ENCODE data around the gene SERGEF. TPM values are rescaled to one million over a fixed set of nuclear protein-coding genes. Genes with fewer than 3 reads are reported as not detected.

Gene SERGEF
- polyA plus RNA-seq, 1 donor from 2014 or later, result 68.0 TPM

DNA sequence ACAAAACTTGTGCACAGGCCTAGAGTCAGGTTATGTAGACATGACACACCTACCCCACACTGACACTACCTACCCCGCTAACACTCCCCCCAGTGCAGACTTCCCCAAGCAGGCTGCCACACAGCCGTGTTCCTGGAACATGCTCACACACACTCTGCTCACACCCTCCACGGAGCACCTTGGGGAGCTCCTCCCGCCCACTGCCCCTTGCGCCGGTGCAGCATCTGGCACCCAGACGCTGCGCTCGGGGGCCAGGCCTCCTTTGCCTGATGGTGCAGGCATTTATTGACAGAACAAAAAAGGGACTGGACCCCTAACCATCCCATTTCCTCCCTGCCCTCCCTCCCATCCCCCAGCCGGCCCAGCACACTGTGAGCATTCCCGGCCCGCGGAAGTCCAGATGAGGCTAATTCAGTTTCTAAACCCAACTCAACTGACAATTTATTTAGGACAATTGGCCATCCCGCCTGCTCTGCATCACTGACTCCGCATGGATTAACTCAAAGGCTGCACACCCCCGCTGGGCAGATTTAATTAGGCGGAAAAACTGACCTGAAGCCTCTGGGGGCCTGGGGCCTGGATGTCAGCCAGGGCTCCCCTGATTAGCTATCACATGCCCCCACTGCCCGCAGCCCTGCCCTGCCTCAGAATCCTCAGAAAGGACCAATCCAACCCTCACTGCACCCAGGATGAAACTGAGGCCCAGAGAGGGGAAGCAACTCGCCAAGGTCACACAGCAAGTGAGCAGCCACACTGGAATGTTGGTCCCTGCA lies 248.2 kb downstream of the SERGEF start:
- peaks cover 0 to 2% (median 0%) of the 10 kb centered on the region in 3 donors for H3K4me1 Mint-ChIP-seq
- H3K9me3 Mint-ChIP-seq, result no peaks in the 10 kb centered on the region
- H3K36me3 Mint-ChIP-seq, result no peaks in the 10 kb centered on the region
- no peak overlapping the region for H3K4me3 Mint-ChIP-seq
- H3K27ac Mint-ChIP-seq, result no peak overlapping the region
- H3K27me3 Mint-ChIP-seq, result peaks cover 2% of the 10 kb centered on the region

DNA sequence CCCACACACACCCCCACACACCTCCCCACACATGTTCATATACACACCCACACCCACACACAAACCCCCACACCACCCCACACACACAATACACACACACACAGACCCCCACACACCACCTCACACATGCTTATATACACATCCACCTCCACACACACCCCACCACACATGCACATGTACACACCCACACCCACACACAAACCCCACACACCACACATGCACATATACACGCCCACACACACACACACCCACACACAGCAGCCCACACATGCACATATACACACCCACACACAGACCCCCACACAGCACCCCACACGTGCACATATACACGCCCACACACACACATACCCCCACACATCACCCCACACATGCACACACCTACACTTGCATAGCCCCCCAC lies 249.1 kb downstream of the SERGEF start:
- H3K36me3 Mint-ChIP-seq, result no peaks in the 10 kb centered on the region
- H3K4me3 Mint-ChIP-seq, result no peak overlapping the region
- H3K9me3 Mint-ChIP-seq, result no peaks in the 10 kb centered on the region
- H3K27me3 Mint-ChIP-seq, result peaks cover 2% of the 10 kb centered on the region
- H3K4me1 Mint-ChIP-seq, result peaks cover 0 to 2% (median 0%) of the 10 kb centered on the region in 3 donors
- no peak overlapping the region for H3K27ac Mint-ChIP-seq

DNA sequence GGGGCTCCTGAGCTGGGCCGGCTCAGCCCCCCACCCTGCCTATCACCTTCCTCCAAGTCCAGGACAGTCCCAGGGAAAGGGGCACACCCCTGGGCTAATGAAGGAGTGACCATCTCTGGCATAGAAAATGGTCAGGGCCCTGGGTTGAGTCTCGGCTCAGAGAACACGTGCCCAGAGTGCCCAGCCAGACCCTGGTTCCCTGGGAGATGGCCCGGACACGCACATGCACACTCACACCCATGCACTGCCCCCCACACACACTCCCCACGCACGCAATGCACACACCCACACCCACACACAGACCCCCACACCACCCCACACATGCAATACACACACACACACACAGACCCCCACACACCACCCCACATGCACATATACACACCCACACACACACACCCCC lies 249.6 kb downstream of the SERGEF start:
- H3K4me3 Mint-ChIP-seq, result no peak overlapping the region
- no peaks in the 10 kb centered on the region for H3K36me3 Mint-ChIP-seq
- peaks cover 0 to 4% (median under 1%) of the 10 kb centered on the region in 3 donors for H3K9me3 Mint-ChIP-seq
- H3K27ac Mint-ChIP-seq, result no peak overlapping the region
- peaks cover 0 to 2% (median 0%) of the 10 kb centered on the region in 3 donors for H3K4me1 Mint-ChIP-seq
- peaks cover 2% of the 10 kb centered on the region for H3K27me3 Mint-ChIP-seq

DNA sequence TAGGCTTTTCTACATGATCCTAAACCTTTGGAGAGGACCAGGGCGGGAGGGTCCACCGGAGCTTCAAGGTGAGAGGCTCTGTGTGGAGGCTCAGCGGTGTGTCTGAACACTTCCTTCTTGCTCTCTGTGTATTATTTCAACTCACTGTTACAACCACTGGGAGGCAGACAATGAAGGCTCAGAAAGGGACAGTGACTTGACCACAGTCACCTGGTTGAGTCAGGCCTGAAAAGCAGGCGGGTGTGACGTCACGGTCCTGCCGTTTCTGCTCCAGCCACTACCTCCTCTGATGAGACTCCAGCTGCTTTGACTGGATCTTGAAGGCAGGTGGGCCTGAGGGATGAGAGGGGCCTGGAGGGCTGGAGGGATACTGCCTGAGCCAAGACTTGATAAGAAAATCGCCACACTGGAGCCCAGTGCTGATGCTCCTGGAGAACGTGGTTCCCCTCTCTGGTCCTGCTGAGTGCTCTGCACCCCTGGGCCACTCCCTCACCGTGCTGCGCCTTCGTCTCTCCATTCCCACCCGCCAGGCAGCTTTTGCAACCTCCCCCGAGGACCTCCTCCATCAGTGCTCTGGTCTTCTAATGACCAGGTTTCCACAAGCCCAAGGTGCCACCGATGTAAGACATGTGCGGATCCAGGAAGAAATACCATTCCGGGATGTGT lies 250.4 kb downstream of the SERGEF start:
- no peaks in the 10 kb centered on the region for H3K4me1 Mint-ChIP-seq
- H3K9me3 Mint-ChIP-seq, result peaks cover 0 to 4% (median 2%) of the 10 kb centered on the region in 3 donors
- H3K27ac Mint-ChIP-seq, result no peak overlapping the region
- no peak overlapping the region for H3K4me3 Mint-ChIP-seq
- peaks cover 2% of the 10 kb centered on the region for H3K27me3 Mint-ChIP-seq
- no peaks in the 10 kb centered on the region for H3K36me3 Mint-ChIP-seq

DNA sequence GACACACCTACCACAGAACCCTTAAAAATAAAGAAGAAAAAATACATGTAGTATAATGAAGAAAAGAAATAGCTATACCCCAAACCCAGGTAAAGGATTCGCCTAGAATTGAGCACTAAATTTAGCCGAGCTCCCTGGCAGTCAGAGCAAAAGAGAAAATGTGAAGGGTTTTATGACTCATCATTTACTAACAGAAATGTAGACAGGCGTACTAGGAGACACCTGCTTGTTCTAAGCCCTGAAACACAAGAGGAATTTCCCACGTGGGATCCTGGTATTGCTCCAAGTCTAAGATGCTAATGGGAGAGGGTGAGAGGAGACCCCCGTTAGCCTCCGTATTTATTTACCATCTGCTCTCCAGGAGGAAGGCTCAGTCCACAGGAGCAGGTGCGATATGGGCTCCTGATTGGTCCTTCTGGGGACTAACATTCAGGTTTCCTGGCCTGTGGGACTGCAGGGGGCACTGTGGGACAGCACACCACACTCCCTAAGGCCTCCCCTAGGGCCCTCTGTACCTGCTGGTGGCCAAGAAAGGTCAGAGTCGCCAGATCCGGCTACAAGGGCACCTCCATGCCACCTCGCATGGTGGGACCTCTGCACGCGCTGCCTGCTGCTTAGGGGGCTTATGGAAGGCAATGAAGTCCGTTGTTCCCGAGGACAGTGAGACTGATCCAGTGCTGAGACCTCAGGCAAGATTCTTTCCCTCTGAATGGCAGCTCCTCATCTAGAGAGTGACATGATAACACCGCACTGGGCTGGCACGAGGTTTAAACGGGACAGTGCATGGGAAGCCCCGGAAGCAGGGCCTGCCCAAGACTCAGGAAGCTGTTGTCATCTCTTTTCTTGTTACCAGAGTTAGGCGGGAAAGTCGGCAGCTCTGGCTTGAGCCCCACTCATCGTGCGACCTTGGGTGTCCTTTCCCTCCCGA lies 252.5 kb downstream of the SERGEF start:
- peaks cover 2% of the 10 kb centered on the region for H3K27me3 Mint-ChIP-seq
- no peak overlapping the region for H3K4me3 Mint-ChIP-seq
- no peak overlapping the region for H3K27ac Mint-ChIP-seq
- H3K4me1 Mint-ChIP-seq, result no peaks in the 10 kb centered on the region
- peaks cover 0 to 4% (median 2%) of the 10 kb centered on the region in 3 donors for H3K9me3 Mint-ChIP-seq
- H3K36me3 Mint-ChIP-seq, result no peaks in the 10 kb centered on the region

DNA sequence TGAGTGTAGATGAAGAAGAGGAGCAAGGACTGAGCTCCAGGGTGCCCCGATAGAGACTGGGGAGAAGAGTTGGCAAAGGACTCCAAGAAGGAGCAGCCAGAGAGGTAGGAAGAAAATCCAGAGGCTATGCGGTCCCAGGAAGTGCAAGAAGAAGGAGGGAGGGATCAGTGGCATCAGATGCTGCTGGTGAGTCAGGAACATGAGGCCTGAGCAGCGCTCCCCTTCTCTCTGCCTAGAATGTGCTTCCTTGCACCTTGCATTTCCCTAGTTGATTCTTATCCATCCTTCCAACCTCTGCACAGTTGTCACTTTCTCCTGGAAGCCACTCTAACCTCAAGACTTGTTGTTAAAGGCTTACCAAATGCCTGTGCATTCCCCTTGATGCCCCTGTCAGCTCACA lies 257.0 kb downstream of the SERGEF start:
- H3K27ac Mint-ChIP-seq, result no peak overlapping the region

DNA sequence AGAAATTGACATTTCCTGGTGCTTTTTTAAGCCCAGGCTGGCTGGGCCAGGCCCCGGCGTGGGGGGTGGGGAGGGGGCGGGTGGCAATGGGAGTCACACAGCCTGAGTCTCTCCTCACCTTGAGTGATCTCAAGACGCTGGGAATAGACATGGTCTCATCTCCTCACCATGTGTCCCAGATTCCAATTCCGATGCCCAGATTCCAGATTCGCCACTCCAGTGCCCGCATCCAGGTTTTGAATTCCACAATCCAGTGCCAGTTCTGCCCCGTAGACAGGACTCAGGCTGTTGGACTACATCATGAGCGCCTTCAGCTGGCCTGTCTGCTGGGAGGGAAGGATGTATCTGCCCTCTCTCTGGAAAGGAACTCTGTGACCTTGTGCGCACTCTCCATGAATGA lies 259.2 kb downstream of the SERGEF start:
- peaks cover 0 to 4% (median 2%) of the 10 kb centered on the region in 3 donors for H3K9me3 Mint-ChIP-seq
- H3K27ac Mint-ChIP-seq, result no peak overlapping the region
- H3K27me3 Mint-ChIP-seq, result peaks cover 4% of the 10 kb centered on the region
- no peaks in the 10 kb centered on the region for H3K4me1 Mint-ChIP-seq
- H3K36me3 Mint-ChIP-seq, result no peaks in the 10 kb centered on the region
- H3K4me3 Mint-ChIP-seq, result no peak overlapping the region

More for the DNA sequence above, 257.0 kb downstream of the SERGEF start:
- Mint-ChIP-seq H3K9me3 (peaks cover 0 to 4% (median 2%) of the 10 kb centered on the region in 3 donors), H3K4me3 (no peak overlapping the region), H3K36me3 (no peaks in the 10 kb centered on the region), H3K27me3 (peaks cover 2% of the 10 kb centered on the region), H3K4me1 (no peaks in the 10 kb centered on the region)

DNA sequence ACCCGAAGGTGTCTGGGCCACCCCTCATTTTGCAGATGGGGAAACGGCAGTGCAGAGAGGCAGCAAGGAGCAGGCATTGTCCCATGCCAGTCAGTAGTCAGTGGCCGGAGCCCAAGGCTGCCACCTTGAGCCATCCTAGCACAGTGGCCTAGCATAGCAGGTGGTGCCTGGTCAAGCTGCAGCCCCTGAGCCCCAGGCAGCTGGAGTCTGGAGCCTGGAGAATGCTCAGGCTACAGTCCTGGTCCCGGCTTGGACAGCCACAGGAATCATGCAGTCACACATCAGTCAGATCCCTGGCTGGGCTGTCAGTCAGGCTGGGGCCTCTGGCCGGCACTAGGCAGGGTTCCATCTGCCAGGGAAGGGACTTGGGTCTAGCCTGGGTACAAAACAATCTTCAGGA lies 259.7 kb downstream of the SERGEF start:
- H3K27me3 Mint-ChIP-seq, result peaks cover 4% of the 10 kb centered on the region
- H3K4me3 Mint-ChIP-seq, result no peak overlapping the region
- H3K4me1 Mint-ChIP-seq, result no peaks in the 10 kb centered on the region
- no peaks in the 10 kb centered on the region for H3K36me3 Mint-ChIP-seq
- H3K27ac Mint-ChIP-seq, result no peak overlapping the region
- H3K9me3 Mint-ChIP-seq, result peaks cover 0 to under 1% (median 0%) of the 10 kb centered on the region in 3 donors

DNA sequence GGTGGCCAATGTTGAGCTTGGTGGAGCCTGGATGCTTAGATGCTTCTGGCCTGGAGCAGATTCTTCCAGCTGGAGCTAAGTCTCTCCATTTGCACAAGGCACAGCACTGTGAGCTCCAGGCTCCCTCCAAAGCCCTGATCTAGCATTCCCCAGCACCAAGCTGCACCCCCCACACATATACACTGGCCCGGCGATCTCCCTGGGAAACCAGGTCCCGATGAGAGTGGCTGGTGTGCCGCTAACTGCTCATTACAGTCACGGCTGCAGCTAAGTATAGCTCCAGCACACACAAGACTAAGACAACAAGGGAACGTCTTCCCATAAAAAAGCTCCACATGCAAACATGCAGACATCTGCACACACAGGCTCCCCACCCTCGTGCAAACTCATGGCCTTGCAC lies 260.7 kb downstream of the SERGEF start:
- H3K27ac Mint-ChIP-seq, result no peak overlapping the region
- peaks cover 5% of the 10 kb centered on the region for H3K27me3 Mint-ChIP-seq
- no peaks in the 10 kb centered on the region for H3K36me3 Mint-ChIP-seq
- no peak overlapping the region for H3K4me3 Mint-ChIP-seq
- H3K9me3 Mint-ChIP-seq, result no peaks in the 10 kb centered on the region
- no peaks in the 10 kb centered on the region for H3K4me1 Mint-ChIP-seq

DNA sequence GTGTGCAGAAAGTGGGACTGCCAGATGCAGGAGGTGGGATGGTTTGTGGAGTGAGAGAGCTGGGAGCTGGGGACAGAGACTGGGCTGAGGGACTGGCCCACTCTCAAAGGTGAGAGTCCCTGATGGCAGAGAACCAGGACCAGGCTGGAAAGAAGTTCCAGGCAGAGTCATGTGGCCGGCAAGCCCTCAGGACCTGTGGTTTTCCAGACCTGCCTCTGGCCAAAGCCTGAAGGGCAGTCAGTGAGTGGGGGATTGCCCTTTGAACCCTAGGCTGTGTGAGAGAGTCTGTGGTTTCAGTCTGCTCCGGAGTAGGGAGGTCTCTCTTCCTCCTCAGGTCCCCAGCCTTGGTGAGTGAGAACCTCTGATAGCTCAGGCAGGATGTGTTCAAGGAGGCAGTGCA lies 261.3 kb downstream of the SERGEF start:
- Mint-ChIP-seq H3K4me3 (no peak overlapping the region), H3K4me1 (no peaks in the 10 kb centered on the region), H3K27ac (no peak overlapping the region), H3K9me3 (no peaks in the 10 kb centered on the region), H3K36me3 (no peaks in the 10 kb centered on the region), H3K27me3 (peaks cover 6% of the 10 kb centered on the region)

DNA sequence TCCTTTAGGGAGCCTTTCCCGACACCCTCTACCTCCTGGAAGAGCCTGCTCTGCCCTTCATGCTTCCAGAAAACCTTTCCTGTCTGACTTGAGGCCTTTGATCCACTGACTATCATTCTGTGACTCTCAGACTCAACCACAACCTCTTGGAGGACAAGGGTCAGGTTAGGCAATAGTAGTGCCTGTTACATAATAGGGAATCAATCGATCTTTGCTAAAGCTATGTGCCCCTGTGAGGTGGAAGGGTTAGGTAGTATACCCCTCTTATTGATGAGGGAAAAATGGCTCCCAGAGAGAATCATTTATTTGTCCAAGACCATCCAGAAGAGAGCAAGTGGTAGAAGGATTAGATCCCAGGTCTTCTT lies 262.1 kb downstream of the SERGEF start:
- no peak overlapping the region for H3K4me3 Mint-ChIP-seq
- no peaks in the 10 kb centered on the region for H3K9me3 Mint-ChIP-seq
- no peaks in the 10 kb centered on the region for H3K36me3 Mint-ChIP-seq
- peaks cover 8% of the 10 kb centered on the region for H3K27me3 Mint-ChIP-seq
- no peaks in the 10 kb centered on the region for H3K4me1 Mint-ChIP-seq
- H3K27ac Mint-ChIP-seq, result no peak overlapping the region

DNA sequence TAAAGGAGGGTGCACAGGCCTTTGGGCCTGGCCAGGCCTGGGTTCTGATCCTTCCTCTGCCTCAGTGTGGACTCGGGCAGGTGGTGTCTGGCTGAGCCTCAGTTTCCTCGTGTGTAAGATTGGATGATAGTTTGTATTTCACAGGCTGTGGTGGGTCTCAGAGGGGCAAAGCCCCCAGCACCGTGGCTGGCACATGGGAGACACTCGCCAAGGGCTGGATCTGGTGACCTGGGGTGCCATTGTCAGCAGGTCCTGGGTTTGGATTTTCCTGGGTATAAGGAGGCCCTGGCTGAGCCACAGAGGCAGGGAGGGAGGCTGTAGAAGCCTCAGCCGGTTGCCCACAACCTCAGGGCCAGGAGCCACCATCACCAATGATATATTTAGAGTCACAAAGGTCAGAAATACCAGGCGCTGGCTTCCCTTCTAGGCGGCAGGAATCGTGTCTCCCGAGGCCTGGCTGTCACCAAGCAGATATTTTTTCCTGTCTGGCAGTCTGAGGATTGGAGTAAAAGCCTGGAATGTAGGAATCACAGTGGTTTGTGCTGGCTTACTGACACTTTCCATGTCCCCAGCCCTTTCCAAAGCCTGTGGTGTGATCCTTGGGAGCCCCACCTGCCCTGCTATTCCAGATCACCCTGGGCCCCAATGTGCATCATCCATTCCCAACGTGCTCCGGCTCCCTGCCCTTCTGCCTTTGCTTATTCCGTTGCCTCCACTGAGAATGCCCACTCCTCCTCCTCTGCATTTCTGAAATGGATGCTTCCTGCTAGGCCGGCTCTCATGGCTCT lies 262.6 kb downstream of the SERGEF start:
- no peaks in the 10 kb centered on the region for H3K36me3 Mint-ChIP-seq
- no peak overlapping the region for H3K4me3 Mint-ChIP-seq
- no peaks in the 10 kb centered on the region for H3K4me1 Mint-ChIP-seq
- no peak overlapping the region for H3K27ac Mint-ChIP-seq
- H3K9me3 Mint-ChIP-seq, result no peaks in the 10 kb centered on the region
- H3K27me3 Mint-ChIP-seq, result peaks cover 8% of the 10 kb centered on the region

DNA sequence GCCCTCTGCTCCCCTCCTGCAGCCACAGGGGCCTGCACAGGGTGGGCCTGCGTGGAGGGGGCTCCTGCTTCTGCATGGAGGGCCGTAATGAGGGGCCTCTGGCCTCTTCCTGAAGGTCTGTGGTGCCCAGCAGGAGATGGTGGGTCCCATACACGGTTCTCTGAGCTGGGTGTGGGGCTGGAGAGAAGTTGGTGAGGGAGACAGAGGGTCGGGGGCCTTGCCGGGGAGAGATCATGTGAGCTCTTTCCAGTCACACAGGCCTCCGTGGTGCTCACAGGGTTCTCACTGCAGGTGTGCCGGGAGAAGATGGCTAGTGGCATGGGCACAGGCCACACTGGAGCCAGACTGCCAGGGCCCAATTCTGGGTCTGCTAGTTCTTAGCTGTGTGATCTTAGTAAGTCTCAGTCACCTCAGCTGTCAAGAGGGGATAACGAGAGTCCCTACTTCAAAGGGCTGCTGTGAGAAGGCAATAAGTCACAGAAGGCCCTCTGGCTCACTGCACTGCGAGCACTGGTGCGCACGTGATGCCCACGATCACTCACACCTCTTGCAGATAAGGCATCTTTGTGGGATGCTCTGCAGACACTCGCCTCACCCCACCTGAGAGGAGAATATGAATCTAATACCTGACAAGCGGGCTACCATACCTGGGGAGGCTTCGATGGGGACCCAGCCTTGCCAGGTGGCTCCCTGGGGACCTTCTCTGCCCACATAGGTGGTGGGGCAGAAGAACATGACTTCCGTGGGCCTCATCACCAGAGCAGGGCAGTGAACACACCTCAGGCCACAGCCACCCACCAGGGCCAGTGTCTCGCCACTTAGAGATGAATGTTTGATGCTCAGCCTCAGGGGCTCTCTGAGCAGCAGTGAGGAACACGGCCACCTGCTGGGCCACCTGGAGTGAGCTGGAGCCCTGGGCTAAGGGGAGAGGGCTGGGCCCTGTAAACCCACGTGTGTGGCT lies 263.8 kb downstream of the SERGEF start:
- Mint-ChIP-seq H3K4me3 (no peak overlapping the region), H3K4me1 (no peaks in the 10 kb centered on the region), H3K36me3 (no peaks in the 10 kb centered on the region), H3K27me3 (peaks cover 7% of the 10 kb centered on the region), H3K9me3 (peaks cover 0 to 2% (median 0%) of the 10 kb centered on the region in 3 donors), H3K27ac (no peak overlapping the region)
